GM21390 (cell line): ENCODE results near the gene BMPR1B.
A peak's percentile ranks its signal among the peaks of the same experiment; 100 is the strongest.
"Not testable (repeated sequence)": the region's sequence is repeated elsewhere in the genome, so short reads cannot be mapped to it uniquely, and the experiment has no call there.

Experiments used
- ATAC-seq: cut with Tn5 transposase; IDR thresholded peaks from one replicate; pipeline ENCODE4 v1.9.1; 2021; ENCODE audit not compliant: unreplicated experiment

BMPR1B gene

GRCh38 chr4:95122001-95122400, 364.2 kb downstream of the BMPR1B start:
- no peak for ATAC-seq

GRCh38 chr4:95124906-95125504, 367.2 kb downstream of the BMPR1B start:
- no peak for ATAC-seq

- ATAC-seq: no peak
Measured at GRCh38 chr4:95129031-95129430, 371.3 kb downstream of the BMPR1B start.

- no peak for ATAC-seq
Measured at GRCh38 chr4:95129821-95130311, 372.1 kb downstream of the BMPR1B start.

- not testable (repeated sequence) for ATAC-seq
Measured at GRCh38 chr4:95134016-95134415, 376.3 kb downstream of the BMPR1B start.

GRCh38 chr4:95139424-95139823, 381.7 kb downstream of the BMPR1B start:
- ATAC-seq: not testable (repeated sequence)

GRCh38 chr4:95141361-95141760, 383.6 kb downstream of the BMPR1B start:
- no peak for ATAC-seq

- ATAC-seq: no peak
Measured at GRCh38 chr4:95142932-95143331, 385.2 kb downstream of the BMPR1B start.

- no peak for ATAC-seq
Measured at GRCh38 chr4:95151255-95151654, 393.5 kb downstream of the BMPR1B start.

- no peak for ATAC-seq
Measured at GRCh38 chr4:95153182-95153581, 395.4 kb downstream of the BMPR1B start.

GRCh38 chr4:95155759-95156451, 398.1 kb downstream of the BMPR1B start:
- peak; percentile 53 for ATAC-seq

GRCh38 chr4:95156452-95156765, 398.7 kb downstream of the BMPR1B start:
- ATAC-seq: no peak

- ATAC-seq: no peak
Measured at GRCh38 chr4:95157596-95157995, 399.8 kb downstream of the BMPR1B start.

GRCh38 chr4:95158045-95158444, 400.3 kb downstream of the BMPR1B start:
- ATAC-seq: no peak

GRCh38 chr4:95158626-95159025, 400.9 kb downstream of the BMPR1B start:
- ATAC-seq: no peak

- no peak for ATAC-seq
Measured at GRCh38 chr4:95159384-95159783, 401.6 kb downstream of the BMPR1B start.

- no peak for ATAC-seq
Measured at GRCh38 chr4:95161781-95162469, 404.2 kb downstream of the BMPR1B start.

GRCh38 chr4:95162867-95163266, 405.1 kb downstream of the BMPR1B start:
- no peak for ATAC-seq

- peak; percentile 89 for ATAC-seq
Measured at GRCh38 chr4:95165926-95166524, 408.3 kb downstream of the BMPR1B start.

- no peak for ATAC-seq
Measured at GRCh38 chr4:95167805-95168204, 410.1 kb downstream of the BMPR1B start.

- no peak for ATAC-seq
Measured at GRCh38 chr4:95170176-95170575, 412.4 kb downstream of the BMPR1B start.

- not testable (repeated sequence) for ATAC-seq
Measured at GRCh38 chr4:95171377-95171776, 413.6 kb downstream of the BMPR1B start.
